SK-N-SH treated with all-trans-retinoic acid at 6 μM for 48 hours (cell line): ENCODE data around the gene PDGFD.

Experiments used
- ATAC-seq: fragments of 200-7000 bp; cut with Tn5 transposase; 3 replicates; pipeline ENCODE4 v1.9.1; 2020; ENCODE audit warnings: mild to moderate bottlenecking, moderate library complexity
- ARNTL ChIP-seq: fragments of 450-650 bp; formaldehyde crosslinking; IDR thresholded peaks from 2 replicates; pipeline ENCODE4 v1.5.0; 2020; ENCODE audit warnings: low read depth, mild to moderate bottlenecking, moderate library complexity, borderline replicate concordance
- BACH2 ChIP-seq: fragments of 250-450 bp; sonication (Bioruptor Pico); IDR thresholded peaks from 2 replicates; pipeline ENCODE4 v1.9.0; 2021; ENCODE audit warnings: mild to moderate bottlenecking, borderline replicate concordance
- CREB5 ChIP-seq: fragments of 250-450 bp; sonication (Bioruptor Pico); IDR thresholded peaks from 2 replicates; pipeline ENCODE4 v1.5.1; 2020; ENCODE audit warnings: low read depth, mild to moderate bottlenecking, moderate library complexity
- CSDC2 ChIP-seq: fragments of 250-450 bp; sonication (Bioruptor Pico); IDR thresholded peaks from 2 replicates; pipeline ENCODE4 v1.5.0; 2020; ENCODE audit warnings: mild to moderate bottlenecking, moderate library complexity
- ESRRG ChIP-seq: fragments of 250-450 bp; sonication (Bioruptor Pico); IDR thresholded peaks from 2 replicates; pipeline ENCODE4 v1.6.1; 2021; ENCODE audit warnings: mild to moderate bottlenecking
- GLIS3 ChIP-seq: fragments of 250-450 bp; sonication (Bioruptor Pico); IDR thresholded peaks from 2 replicates; pipeline ENCODE4 v1.5.0; 2020; ENCODE audit warnings: mild to moderate bottlenecking, moderate library complexity
- OSR1 ChIP-seq: fragments of 250-450 bp; sonication (Bioruptor Pico); IDR thresholded peaks from 2 replicates; pipeline ENCODE4 v1.8.0; 2022; ENCODE audit warnings: moderate library complexity, mild to moderate bottlenecking, inconsistent platforms
- RARB ChIP-seq: fragments of 250-450 bp; sonication (Bioruptor Pico); IDR thresholded peaks from 2 replicates; pipeline ENCODE4 v1.8.0; 2021; ENCODE audit warnings: mild to moderate bottlenecking, moderate library complexity
- SNAI2 ChIP-seq: fragments of 250-450 bp; sonication (Bioruptor Pico); IDR thresholded peaks from 2 replicates; pipeline ENCODE4 v1.5.0; 2020; ENCODE audit warnings: mild to moderate bottlenecking, moderate library complexity
- TCF4 ChIP-seq: fragments of 250-450 bp; sonication (Bioruptor Pico); IDR thresholded peaks from 2 replicates; pipeline ENCODE4 v1.8.0; 2021; ENCODE audit warnings: mild to moderate bottlenecking, moderate library complexity, borderline replicate concordance
- TOX ChIP-seq: fragments of 250-450 bp; sonication (Bioruptor Pico); IDR thresholded peaks from 2 replicates; pipeline ENCODE4 v1.8.0; 2021; ENCODE audit warnings: mild to moderate bottlenecking, moderate library complexity, borderline replicate concordance
- ZC3H10 ChIP-seq: fragments of 250-450 bp; sonication (Bioruptor Pico); IDR thresholded peaks from 2 replicates; pipeline ENCODE4 v1.5.1; 2021; ENCODE audit warnings: mild to moderate bottlenecking, moderate library complexity
- ZFP30 ChIP-seq: fragments of 450-650 bp; formaldehyde crosslinking; IDR thresholded peaks from 2 replicates; pipeline ENCODE4 v1.5.0; 2022; ENCODE audit warnings: mild to moderate bottlenecking, moderate library complexity
- ZNF565 ChIP-seq: fragments of 450-650 bp; formaldehyde crosslinking; conservative IDR thresholded peaks from 2 replicates; pipeline ENCODE4 v1.5.0; 2020; ENCODE audit warnings: low read depth, mild to moderate bottlenecking, moderate library complexity
- ZNF70 ChIP-seq: fragments of 450-650 bp; formaldehyde crosslinking; IDR thresholded peaks from 2 replicates; pipeline ENCODE4 v1.5.0; 2020; ENCODE audit warnings: mild to moderate bottlenecking, moderate library complexity
- ZNF8 ChIP-seq: fragments of 450-650 bp; formaldehyde crosslinking; IDR thresholded peaks from 2 replicates; pipeline ENCODE4 v1.5.0; 2020; ENCODE audit warnings: mild to moderate bottlenecking, moderate library complexity
- TF ChIP-seq, protein P1 (sequence below): fragments of 250-450 bp; sonication (Bioruptor Pico); IDR thresholded peaks from 2 replicates; pipeline ENCODE4 v1.8.0; 2020; ENCODE audit warnings: mild to moderate bottlenecking, moderate library complexity, borderline replicate concordance
- TF ChIP-seq, protein P2 (sequence below): fragments of 250-450 bp; sonication (Bioruptor Pico); IDR thresholded peaks from 2 replicates; pipeline ENCODE4 v1.5.1; 2021; ENCODE audit warnings: mild to moderate bottlenecking, moderate library complexity
- TF ChIP-seq, protein P3 (sequence below): fragments of 250-450 bp; sonication (Bioruptor Pico); IDR thresholded peaks from 2 replicates; pipeline ENCODE4 v1.5.0; 2020; ENCODE audit warnings: mild to moderate bottlenecking, moderate library complexity
- TF ChIP-seq, protein P4 (sequence below): fragments of 250-450 bp; sonication (Bioruptor Pico); IDR thresholded peaks from 2 replicates; pipeline ENCODE4 v1.8.0; 2021; ENCODE audit warnings: low read depth, mild to moderate bottlenecking, moderate library complexity, borderline replicate concordance

PDGFD gene

DNA sequence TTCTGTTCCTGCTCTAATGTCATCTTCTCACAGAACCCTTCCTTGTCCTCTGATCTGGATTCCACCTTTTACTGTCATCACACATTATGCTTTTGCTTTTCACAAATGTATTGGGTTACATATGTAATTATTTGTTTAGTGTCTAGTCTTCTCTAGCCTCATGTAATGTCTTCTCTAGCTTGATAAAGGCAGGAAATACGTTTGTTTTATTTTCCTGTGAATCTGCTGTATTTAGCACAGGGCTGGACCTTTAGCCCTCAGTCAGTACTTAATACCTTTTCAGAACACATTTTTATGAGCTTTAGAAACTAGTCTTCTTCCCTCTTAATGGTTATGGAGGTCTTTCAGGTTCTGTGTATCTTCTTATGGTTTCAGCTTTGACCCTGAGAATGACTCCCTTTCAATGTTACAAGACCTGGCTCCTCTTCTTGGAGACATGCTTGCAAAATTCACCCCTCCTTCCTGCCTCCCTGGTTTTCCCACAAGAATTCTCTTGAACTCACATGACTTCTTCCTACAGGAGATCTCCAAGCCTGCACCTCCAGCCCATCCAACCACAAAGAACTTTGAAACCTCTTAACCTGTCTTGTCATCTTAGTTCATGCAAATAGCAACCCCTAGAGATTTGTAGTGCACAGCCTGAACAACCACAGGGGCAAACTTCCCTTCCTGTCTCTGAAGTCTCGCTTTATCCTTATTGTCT, 260.2 kb downstream of the PDGFD start:
- TF ChIP-seq ZNF70 (no peak), RARB (CRISPR knock-in tag) (no peak), BACH2 (CRISPR knock-in tag) (no peak), ZC3H10 (no peak), ZNF8 (CRISPR knock-in tag) (no peak), GLIS3 (CRISPR knock-in tag) (no peak), CSDC2 (CRISPR knock-in tag) (no peak), ZNF565 (CRISPR knock-in tag) (no peak), ARNTL (CRISPR knock-in tag) (no peak), ZFP30 (CRISPR knock-in tag) (no peak), SNAI2 (CRISPR knock-in tag) (no peak), CREB5 (CRISPR knock-in tag) (no peak), OSR1 (CRISPR knock-in tag) (no peak), TCF4 (CRISPR knock-in tag) (no peak)
- TF ChIP-seq, protein P1, sequence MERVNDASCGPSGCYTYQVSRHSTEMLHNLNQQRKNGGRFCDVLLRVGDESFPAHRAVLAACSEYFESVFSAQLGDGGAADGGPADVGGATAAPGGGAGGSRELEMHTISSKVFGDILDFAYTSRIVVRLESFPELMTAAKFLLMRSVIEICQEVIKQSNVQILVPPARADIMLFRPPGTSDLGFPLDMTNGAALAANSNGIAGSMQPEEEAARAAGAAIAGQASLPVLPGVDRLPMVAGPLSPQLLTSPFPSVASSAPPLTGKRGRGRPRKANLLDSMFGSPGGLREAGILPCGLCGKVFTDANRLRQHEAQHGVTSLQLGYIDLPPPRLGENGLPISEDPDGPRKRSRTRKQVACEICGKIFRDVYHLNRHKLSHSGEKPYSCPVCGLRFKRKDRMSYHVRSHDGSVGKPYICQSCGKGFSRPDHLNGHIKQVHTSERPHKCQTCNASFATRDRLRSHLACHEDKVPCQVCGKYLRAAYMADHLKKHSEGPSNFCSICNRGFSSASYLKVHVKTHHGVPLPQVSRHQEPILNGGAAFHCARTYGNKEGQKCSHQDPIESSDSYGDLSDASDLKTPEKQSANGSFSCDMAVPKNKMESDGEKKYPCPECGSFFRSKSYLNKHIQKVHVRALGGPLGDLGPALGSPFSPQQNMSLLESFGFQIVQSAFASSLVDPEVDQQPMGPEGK = no peak
- TF ChIP-seq, protein P2, sequence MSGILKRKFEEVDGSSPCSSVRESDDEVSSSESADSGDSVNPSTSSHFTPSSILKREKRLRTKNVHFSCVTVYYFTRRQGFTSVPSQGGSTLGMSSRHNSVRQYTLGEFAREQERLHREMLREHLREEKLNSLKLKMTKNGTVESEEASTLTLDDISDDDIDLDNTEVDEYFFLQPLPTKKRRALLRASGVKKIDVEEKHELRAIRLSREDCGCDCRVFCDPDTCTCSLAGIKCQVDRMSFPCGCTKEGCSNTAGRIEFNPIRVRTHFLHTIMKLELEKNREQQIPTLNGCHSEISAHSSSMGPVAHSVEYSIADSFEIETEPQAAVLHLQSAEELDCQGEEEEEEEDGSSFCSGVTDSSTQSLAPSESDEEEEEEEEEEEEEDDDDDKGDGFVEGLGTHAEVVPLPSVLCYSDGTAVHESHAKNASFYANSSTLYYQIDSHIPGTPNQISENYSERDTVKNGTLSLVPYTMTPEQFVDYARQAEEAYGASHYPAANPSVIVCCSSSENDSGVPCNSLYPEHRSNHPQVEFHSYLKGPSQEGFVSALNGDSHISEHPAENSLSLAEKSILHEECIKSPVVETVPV (CRISPR knock-in tag) = no peak
- TF ChIP-seq, protein P3, sequence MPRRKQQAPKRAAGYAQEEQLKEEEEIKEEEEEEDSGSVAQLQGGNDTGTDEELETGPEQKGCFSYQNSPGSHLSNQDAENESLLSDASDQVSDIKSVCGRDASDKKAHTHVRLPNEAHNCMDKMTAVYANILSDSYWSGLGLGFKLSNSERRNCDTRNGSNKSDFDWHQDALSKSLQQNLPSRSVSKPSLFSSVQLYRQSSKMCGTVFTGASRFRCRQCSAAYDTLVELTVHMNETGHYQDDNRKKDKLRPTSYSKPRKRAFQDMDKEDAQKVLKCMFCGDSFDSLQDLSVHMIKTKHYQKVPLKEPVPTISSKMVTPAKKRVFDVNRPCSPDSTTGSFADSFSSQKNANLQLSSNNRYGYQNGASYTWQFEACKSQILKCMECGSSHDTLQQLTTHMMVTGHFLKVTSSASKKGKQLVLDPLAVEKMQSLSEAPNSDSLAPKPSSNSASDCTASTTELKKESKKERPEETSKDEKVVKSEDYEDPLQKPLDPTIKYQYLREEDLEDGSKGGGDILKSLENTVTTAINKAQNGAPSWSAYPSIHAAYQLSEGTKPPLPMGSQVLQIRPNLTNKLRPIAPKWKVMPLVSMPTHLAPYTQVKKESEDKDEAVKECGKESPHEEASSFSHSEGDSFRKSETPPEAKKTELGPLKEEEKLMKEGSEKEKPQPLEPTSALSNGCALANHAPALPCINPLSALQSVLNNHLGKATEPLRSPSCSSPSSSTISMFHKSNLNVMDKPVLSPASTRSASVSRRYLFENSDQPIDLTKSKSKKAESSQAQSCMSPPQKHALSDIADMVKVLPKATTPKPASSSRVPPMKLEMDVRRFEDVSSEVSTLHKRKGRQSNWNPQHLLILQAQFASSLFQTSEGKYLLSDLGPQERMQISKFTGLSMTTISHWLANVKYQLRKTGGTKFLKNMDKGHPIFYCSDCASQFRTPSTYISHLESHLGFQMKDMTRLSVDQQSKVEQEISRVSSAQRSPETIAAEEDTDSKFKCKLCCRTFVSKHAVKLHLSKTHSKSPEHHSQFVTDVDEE (CRISPR knock-in tag) = no peak
- TF ChIP-seq, protein P4, sequence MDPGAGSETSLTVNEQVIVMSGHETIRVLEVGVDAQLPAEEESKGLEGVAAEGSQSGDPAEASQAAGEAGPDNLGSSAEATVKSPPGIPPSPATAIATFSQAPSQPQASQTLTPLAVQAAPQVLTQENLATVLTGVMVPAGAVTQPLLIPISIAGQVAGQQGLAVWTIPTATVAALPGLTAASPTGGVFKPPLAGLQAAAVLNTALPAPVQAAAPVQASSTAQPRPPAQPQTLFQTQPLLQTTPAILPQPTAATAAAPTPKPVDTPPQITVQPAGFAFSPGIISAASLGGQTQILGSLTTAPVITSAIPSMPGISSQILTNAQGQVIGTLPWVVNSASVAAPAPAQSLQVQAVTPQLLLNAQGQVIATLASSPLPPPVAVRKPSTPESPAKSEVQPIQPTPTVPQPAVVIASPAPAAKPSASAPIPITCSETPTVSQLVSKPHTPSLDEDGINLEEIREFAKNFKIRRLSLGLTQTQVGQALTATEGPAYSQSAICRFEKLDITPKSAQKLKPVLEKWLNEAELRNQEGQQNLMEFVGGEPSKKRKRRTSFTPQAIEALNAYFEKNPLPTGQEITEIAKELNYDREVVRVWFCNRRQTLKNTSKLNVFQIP (CRISPR knock-in tag) = no peak
- no peak for ATAC-seq

DNA sequence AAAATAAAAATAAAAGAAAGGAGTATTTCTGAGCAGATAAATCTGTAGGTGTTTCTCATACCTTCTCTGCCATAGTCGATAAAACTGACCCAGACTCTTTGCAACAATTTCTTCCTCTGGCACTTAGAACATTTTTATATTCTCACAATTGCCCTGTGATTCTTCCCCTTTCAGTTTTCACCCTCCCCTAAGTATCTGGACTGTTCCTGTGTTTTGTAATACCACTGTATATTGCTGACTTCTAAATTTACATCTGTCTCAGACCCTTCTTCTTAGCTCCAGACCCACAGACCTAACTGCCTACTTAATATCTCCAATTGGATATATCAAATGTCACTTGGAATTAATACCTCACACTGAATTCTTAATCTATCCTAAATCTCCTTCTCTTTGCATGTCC, 261.0 kb downstream of the PDGFD start:
- ATAC-seq = no peak
- TF ChIP-seq, protein P3 (CRISPR knock-in tag) = no peak
- TF ChIP-seq TOX (CRISPR knock-in tag) (no peak), ARNTL (CRISPR knock-in tag) (no peak), GLIS3 (CRISPR knock-in tag) (no peak), BACH2 (CRISPR knock-in tag) (no peak), ESRRG (CRISPR knock-in tag) (no peak), ZNF70 (no peak), CSDC2 (CRISPR knock-in tag) (no peak), ZNF565 (CRISPR knock-in tag) (no peak), ZFP30 (CRISPR knock-in tag) (no peak), CREB5 (CRISPR knock-in tag) (no peak)
- TF ChIP-seq, protein P2 (CRISPR knock-in tag) = no peak
- TF ChIP-seq, protein P4 (CRISPR knock-in tag) = no peak
